Measurements from ENCODE around the gene PLA2G2C.
A peak's percentile ranks its signal among the peaks of the same experiment; 100 is the strongest.
"Not testable (repeated sequence)": the region's sequence is repeated elsewhere in the genome, so short reads cannot be mapped to it uniquely, and the experiment has no call there.

The PLA2G2C gene

GRCh38 chr1:20223106-20223505, 36.8 kb upstream of the PLA2G2C start:
- H3K18ac ChIP-seq (ENCODE audit: low read length), result no peak overlapping the region
- H3K36me3 ChIP-seq (ENCODE audit: control insufficient read depth, insufficient read depth, low read length), result no peaks in the 10 kb centered on the region
- no peak overlapping the region for H4K5ac ChIP-seq (ENCODE audit: low read length)
- no peak overlapping the region for H2BK120ac ChIP-seq (ENCODE audit: low read depth, low read length)
- no peak overlapping the region for H3K23ac ChIP-seq (ENCODE audit: low read length)
- H3K79me2 ChIP-seq (ENCODE audit: control insufficient read depth, insufficient read depth, low read length), result no peaks in the 10 kb centered on the region
- peaks cover 4% of the 10 kb centered on the region for H3K27me3 ChIP-seq (ENCODE audit: insufficient read depth, low read length, poor library complexity)
- H2BK15ac ChIP-seq (replicated peaks; ENCODE audit: low read depth), result no peak overlapping the region
- no peak overlapping the region for H4K8ac ChIP-seq (ENCODE audit: low read depth, low read length)
- no peak overlapping the region for H3K4ac ChIP-seq (ENCODE audit: low read depth, low read length)
- H3K27ac ChIP-seq (ENCODE audit: low read depth, low read length), result no peak overlapping the region
- H2AK5ac ChIP-seq (ENCODE audit: low read length), result no peak overlapping the region
- no peak for DNase-seq
- no peak overlapping the region for H3K9ac ChIP-seq (ENCODE audit: low read length)
- H3K4me3 ChIP-seq (ENCODE audit: low read length), result no peak overlapping the region
- H3K4me1 ChIP-seq (ENCODE audit: control insufficient read depth, low read depth, low read length), result no peaks in the 10 kb centered on the region
- no peak overlapping the region for H3K56ac ChIP-seq (ENCODE audit: low read length)
- WGBS (ENCODE audit: extremely low coverage, insufficient coverage, low lambda C conversion rate), result no CpG with 5 or more reads among the region's 2 CpGs
- no peaks in the 10 kb centered on the region for H3K79me1 ChIP-seq (ENCODE audit: low read length)
- H2BK5ac ChIP-seq (ENCODE audit: low read length), result no peak overlapping the region
- no peak overlapping the region for H3K4me2 ChIP-seq (ENCODE audit: low read length)

- H3K4me1 ChIP-seq (ENCODE audit: control insufficient read depth, low read depth, low read length), result no peaks in the 10 kb centered on the region
- H4K5ac ChIP-seq (ENCODE audit: low read length), result no peak overlapping the region
- H2BK15ac ChIP-seq (replicated peaks; ENCODE audit: low read depth), result no peak overlapping the region
- H3K36me3 ChIP-seq (ENCODE audit: control insufficient read depth, insufficient read depth, low read length), result no peaks in the 10 kb centered on the region
- no peak for DNase-seq
- H3K18ac ChIP-seq (ENCODE audit: low read length), result no peak overlapping the region
- H3K4ac ChIP-seq (ENCODE audit: low read depth, low read length), result no peak overlapping the region
- H3K4me3 ChIP-seq (ENCODE audit: low read length), result no peak overlapping the region
- H2BK5ac ChIP-seq (ENCODE audit: low read length), result no peak overlapping the region
- no peak overlapping the region for H3K56ac ChIP-seq (ENCODE audit: low read length)
- H2BK120ac ChIP-seq (ENCODE audit: low read depth, low read length), result no peak overlapping the region
- H3K27me3 ChIP-seq (ENCODE audit: insufficient read depth, low read length, poor library complexity), result peaks cover 4% of the 10 kb centered on the region
- no peaks in the 10 kb centered on the region for H3K79me1 ChIP-seq (ENCODE audit: low read length)
- no peaks in the 10 kb centered on the region for H3K79me2 ChIP-seq (ENCODE audit: control insufficient read depth, insufficient read depth, low read length)
- WGBS (ENCODE audit: extremely low coverage, insufficient coverage, low lambda C conversion rate), result no CpG with 5 or more reads among the region's 5 CpGs
- no peak overlapping the region for H3K4me2 ChIP-seq (ENCODE audit: low read length)
- no peak overlapping the region for H3K9ac ChIP-seq (ENCODE audit: low read length)
- H2AK5ac ChIP-seq (ENCODE audit: low read length), result no peak overlapping the region
- H3K27ac ChIP-seq (ENCODE audit: low read depth, low read length), result no peak overlapping the region
- no peak overlapping the region for H4K8ac ChIP-seq (ENCODE audit: low read depth, low read length)
- no peak overlapping the region for H3K23ac ChIP-seq (ENCODE audit: low read length)
These were observed 33.7 kb upstream of the PLA2G2C start for GRCh38 chr1:20220036-20220435.

GRCh38 chr1:20219053-20219452, 32.7 kb upstream of the PLA2G2C start:
- not testable (repeated sequence) for H3K56ac ChIP-seq (ENCODE audit: low read length); H4K5ac ChIP-seq (ENCODE audit: low read length); H3K36me3 ChIP-seq (ENCODE audit: control insufficient read depth, insufficient read depth, low read length); H4K8ac ChIP-seq (ENCODE audit: low read depth, low read length); H3K27ac ChIP-seq (ENCODE audit: low read depth, low read length); H3K18ac ChIP-seq (ENCODE audit: low read length); H2BK15ac ChIP-seq (replicated peaks; ENCODE audit: low read depth); H2BK5ac ChIP-seq (ENCODE audit: low read length); H3K23ac ChIP-seq (ENCODE audit: low read length); DNase-seq; H3K27me3 ChIP-seq (ENCODE audit: insufficient read depth, low read length, poor library complexity); H3K79me1 ChIP-seq (ENCODE audit: low read length); H3K79me2 ChIP-seq (ENCODE audit: control insufficient read depth, insufficient read depth, low read length); H2BK120ac ChIP-seq (ENCODE audit: low read depth, low read length); H3K4me3 ChIP-seq (ENCODE audit: low read length); H2AK5ac ChIP-seq (ENCODE audit: low read length); H3K4me1 ChIP-seq (ENCODE audit: control insufficient read depth, low read depth, low read length); H3K9ac ChIP-seq (ENCODE audit: low read length); H3K4ac ChIP-seq (ENCODE audit: low read depth, low read length); H3K4me2 ChIP-seq (ENCODE audit: low read length)
- WGBS (ENCODE audit: extremely low coverage, insufficient coverage, low lambda C conversion rate), result no CpG with 5 or more reads among the region's 6 CpGs

- Histone ChIP-seq H3K4ac (ENCODE audit: low read depth, low read length) (no peak overlapping the region), H2BK15ac (replicated peaks; ENCODE audit: low read depth) (no peak overlapping the region), H3K4me2 (ENCODE audit: low read length) (no peak overlapping the region), H3K27me3 (ENCODE audit: insufficient read depth, low read length, poor library complexity) (no peaks in the 10 kb centered on the region), H2AK5ac (ENCODE audit: low read length) (no peak overlapping the region), H3K4me3 (ENCODE audit: low read length) (no peak overlapping the region), H3K36me3 (ENCODE audit: control insufficient read depth, insufficient read depth, low read length) (no peaks in the 10 kb centered on the region), H3K23ac (ENCODE audit: low read length) (no peak overlapping the region), H3K18ac (ENCODE audit: low read length) (no peak overlapping the region), H3K27ac (ENCODE audit: low read depth, low read length) (no peak overlapping the region), H3K9ac (ENCODE audit: low read length) (no peak overlapping the region), H4K8ac (ENCODE audit: low read depth, low read length) (no peak overlapping the region), H4K5ac (ENCODE audit: low read length) (no peak overlapping the region), H2BK120ac (ENCODE audit: low read depth, low read length) (no peak overlapping the region), H3K79me2 (ENCODE audit: control insufficient read depth, insufficient read depth, low read length) (no peaks in the 10 kb centered on the region), H2BK5ac (ENCODE audit: low read length) (no peak overlapping the region), H3K4me1 (ENCODE audit: control insufficient read depth, low read depth, low read length) (no peaks in the 10 kb centered on the region), H3K56ac (ENCODE audit: low read length) (no peak overlapping the region), H3K79me1 (ENCODE audit: low read length) (no peaks in the 10 kb centered on the region)
- DNase-seq, result peak; percentile 64
- no CpG with 5 or more reads among the region's 1 CpG for WGBS (ENCODE audit: extremely low coverage, insufficient coverage, low lambda C conversion rate)
These were observed 30.3 kb upstream of the PLA2G2C start for GRCh38 chr1:20216574-20216973.

- H3K9ac ChIP-seq (ENCODE audit: low read length), result no peak overlapping the region
- no peak for DNase-seq
- H3K4me1 ChIP-seq (ENCODE audit: control insufficient read depth, low read depth, low read length), result no peaks in the 10 kb centered on the region
- no peak overlapping the region for H2BK5ac ChIP-seq (ENCODE audit: low read length)
- H3K79me1 ChIP-seq (ENCODE audit: low read length), result no peaks in the 10 kb centered on the region
- H2BK120ac ChIP-seq (ENCODE audit: low read depth, low read length), result no peak overlapping the region
- no peaks in the 10 kb centered on the region for H3K36me3 ChIP-seq (ENCODE audit: control insufficient read depth, insufficient read depth, low read length)
- H3K4me3 ChIP-seq (ENCODE audit: low read length), result no peak overlapping the region
- H3K4me2 ChIP-seq (ENCODE audit: low read length), result no peak overlapping the region
- no peak overlapping the region for H2BK15ac ChIP-seq (replicated peaks; ENCODE audit: low read depth)
- no peak overlapping the region for H3K23ac ChIP-seq (ENCODE audit: low read length)
- no peak overlapping the region for H2AK5ac ChIP-seq (ENCODE audit: low read length)
- no peak overlapping the region for H4K5ac ChIP-seq (ENCODE audit: low read length)
- no peak overlapping the region for H3K18ac ChIP-seq (ENCODE audit: low read length)
- H3K27me3 ChIP-seq (ENCODE audit: insufficient read depth, low read length, poor library complexity), result no peaks in the 10 kb centered on the region
- no CpG with 5 or more reads among the region's 6 CpGs for WGBS (ENCODE audit: extremely low coverage, insufficient coverage, low lambda C conversion rate)
- H3K4ac ChIP-seq (ENCODE audit: low read depth, low read length), result no peak overlapping the region
- H4K8ac ChIP-seq (ENCODE audit: low read depth, low read length), result no peak overlapping the region
- H3K56ac ChIP-seq (ENCODE audit: low read length), result no peak overlapping the region
- no peaks in the 10 kb centered on the region for H3K79me2 ChIP-seq (ENCODE audit: control insufficient read depth, insufficient read depth, low read length)
- H3K27ac ChIP-seq (ENCODE audit: low read depth, low read length), result no peak overlapping the region
These were observed 29.4 kb upstream of the PLA2G2C start for GRCh38 chr1:20215716-20216115.

GRCh38 chr1:20212685-20213331, 26.5 kb upstream of the PLA2G2C start:
- Histone ChIP-seq H3K4ac (ENCODE audit: low read depth, low read length) (no peak overlapping the region), H3K79me2 (ENCODE audit: control insufficient read depth, insufficient read depth, low read length) (no peaks in the 10 kb centered on the region), H2AK5ac (ENCODE audit: low read length) (no peak overlapping the region), H3K18ac (ENCODE audit: low read length) (peak overlapping the region; percentile 25), H2BK15ac (replicated peaks; ENCODE audit: low read depth) (no peak overlapping the region), H4K5ac (ENCODE audit: low read length) (no peak overlapping the region), H3K27ac (ENCODE audit: low read depth, low read length) (no peak overlapping the region), H3K56ac (ENCODE audit: low read length) (no peak overlapping the region), H3K9ac (ENCODE audit: low read length) (peak overlapping the region; percentile 23), H2BK120ac (ENCODE audit: low read depth, low read length) (no peak overlapping the region), H3K36me3 (ENCODE audit: control insufficient read depth, insufficient read depth, low read length) (no peaks in the 10 kb centered on the region), H3K4me2 (ENCODE audit: low read length) (no peak overlapping the region), H3K4me3 (ENCODE audit: low read length) (no peak overlapping the region), H2BK5ac (ENCODE audit: low read length) (no peak overlapping the region), H3K27me3 (ENCODE audit: insufficient read depth, low read length, poor library complexity) (no peaks in the 10 kb centered on the region), H4K8ac (ENCODE audit: low read depth, low read length) (no peak overlapping the region), H3K4me1 (ENCODE audit: control insufficient read depth, low read depth, low read length) (no peaks in the 10 kb centered on the region), H3K23ac (ENCODE audit: low read length) (no peak overlapping the region), H3K79me1 (ENCODE audit: low read length) (no peaks in the 10 kb centered on the region)
- no CpG with 5 or more reads among the region's 21 CpGs for WGBS (ENCODE audit: extremely low coverage, insufficient coverage, low lambda C conversion rate)
- DNase-seq, result peak; percentile 91

Data from mesendoderm (in vitro differentiated cells).